Measurements from ENCODE around the gene ERN2. TPM values are rescaled to one million over a fixed set of nuclear protein-coding genes. Genes with fewer than 3 reads are reported as not detected.

Gene ERN2
- total RNA-seq, 2 donors from 2014 or later: 0.99 to 5.2 TPM

DNA sequence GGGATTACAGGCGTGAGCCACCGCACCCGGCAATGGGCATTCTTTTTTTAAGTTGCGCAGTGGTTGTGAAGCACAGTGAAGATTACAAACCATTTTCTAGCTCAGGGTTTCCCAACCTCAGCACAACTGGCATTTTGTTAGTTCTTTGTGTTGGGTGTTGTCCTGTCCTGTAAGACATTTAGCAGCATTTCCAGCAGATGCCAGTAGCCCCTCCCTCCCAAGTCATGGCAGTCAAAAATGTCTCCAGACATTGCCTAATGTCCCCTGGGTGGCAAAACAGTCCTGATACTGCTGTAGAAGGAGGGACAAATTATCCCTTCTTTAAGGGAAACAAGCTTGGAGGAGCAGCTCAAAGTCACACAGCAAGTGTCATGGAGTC lies 18.8 kb downstream of the ERN2 start:
- intact Hi-C loops (cut with DNase I): no loop called here
- Histone ChIP-seq H3K27me3 (no peaks in the 10 kb centered on the region), H3K9me3 (no peaks in the 10 kb centered on the region), H3K4me3 (no peak overlapping the region), H3K27ac (no peak overlapping the region), H3K36me3 (replicated peaks in 1 of 2; ENCODE audit: insufficient read depth in 1 of 2, low read depth in 2 of 2) (peaks cover 3 to 8% of the 10 kb centered on the region in 2 donors), H3K4me1 (no peaks in the 10 kb centered on the region)
- TF ChIP-seq CTCF (IDR thresholded peaks at IDR 0.05): no peak
- no peak for TF ChIP-seq POLR2A (IDR thresholded peaks at IDR 0.05)
- WGBS, 2 donors: 92 to 96% methylated on average over 4 of the region's 4 CpGs
- no peak for DNase-seq
- no peak for ATAC-seq

- WGBS, 2 donors: 91 to 99% methylated on average over 5 to 6 of the region's 6 CpGs
- ATAC-seq (no peak), DNase-seq (no peak)
- Histone ChIP-seq H3K4me3 (no peak overlapping the region), H3K36me3 (replicated peaks in 1 of 2; ENCODE audit: insufficient read depth in 1 of 2, low read depth in 2 of 2) (peaks cover 8 to 11% of the 10 kb centered on the region in 2 donors), H3K27me3 (no peaks in the 10 kb centered on the region), H3K27ac (no peak overlapping the region), H3K9me3 (no peaks in the 10 kb centered on the region), H3K4me1 (no peaks in the 10 kb centered on the region)
- TF ChIP-seq CTCF (IDR thresholded peaks at IDR 0.05) (no peak), POLR2A (IDR thresholded peaks at IDR 0.05) (no peak)
- intact Hi-C loops (cut with DNase I): no loop called here
Measured at GRCh38 chr16:23692190-23692837, 20.7 kb downstream of the ERN2 start.

- WGBS, 2 donors: 89 to 93% methylated on average over 8 to 10 of the region's 10 CpGs
- Histone ChIP-seq H3K36me3 (replicated peaks in 1 of 2; ENCODE audit: insufficient read depth in 1 of 2, low read depth in 2 of 2) (peaks cover 8 to 11% of the 10 kb centered on the region in 2 donors), H3K9me3 (no peaks in the 10 kb centered on the region), H3K27me3 (no peaks in the 10 kb centered on the region), H3K4me1 (no peaks in the 10 kb centered on the region), H3K4me3 (no peak overlapping the region), H3K27ac (no peak overlapping the region)
- TF ChIP-seq POLR2A (IDR thresholded peaks at IDR 0.05): no peak
- no peak for TF ChIP-seq CTCF (IDR thresholded peaks at IDR 0.05)
- DNase-seq: no peak
- intact Hi-C loops (cut with DNase I): no loop called here
- no peak for ATAC-seq
Measured at GRCh38 chr16:23691483-23692189, 21.4 kb downstream of the ERN2 start.

- intact Hi-C loops (cut with DNase I): no loop called here
- Histone ChIP-seq H3K27me3 (no peaks in the 10 kb centered on the region), H3K4me1 (no peaks in the 10 kb centered on the region), H3K9me3 (no peaks in the 10 kb centered on the region), H3K27ac (no peak overlapping the region), H3K4me3 (no peak overlapping the region), H3K36me3 (replicated peaks in 1 of 2; ENCODE audit: insufficient read depth in 1 of 2, low read depth in 2 of 2) (peaks cover 8 to 11% of the 10 kb centered on the region in 2 donors)
- ATAC-seq: no peak
- no peak for TF ChIP-seq CTCF (IDR thresholded peaks at IDR 0.05)
- TF ChIP-seq POLR2A (IDR thresholded peaks at IDR 0.05): no peak
- WGBS, 2 donors: 94 to 95% methylated on average over 18 to 24 of the region's 25 CpGs
- no peak for DNase-seq
Measured at GRCh38 chr16:23690771-23691482, 22.1 kb downstream of the ERN2 start.

Data from body of pancreas (tissue), 4 donors.